Activated CD8-positive, alpha-beta T cell treated with anti-CD3 and anti-CD28 coated beads, Interleukin-2, amount 10 ng/mL, durations not matched to agents 7 days and 5 days (primary cell): Measurements from ENCODE around the gene BDH2. TPM values are rescaled to one million over a fixed set of nuclear protein-coding genes. Genes with fewer than 3 reads are reported as not detected.

Experiments used
- total RNA-seq, 2 experiments: library from RNA; stranded (reverse); gene quantifications; one replicate each; pipeline ENCODE4 v1.2.3, GENCODE V29; 2021

The BDH2 gene
- total RNA-seq, 2 experiments from 2014 or later = 19.5 to 22.7 TPM

Other genes starting within 250 kb of the BDH2 start
- 10 to 100 TPM; 37.7 to 40.0 TPM for gene CISD2, start 230.8 kb downstream of the BDH2 start, total RNA-seq
- 1 to 10 TPM in 1 of 2 experiments, under 1 TPM in 1; 0.83 to 1.3 TPM for gene SLC9B1, start 80.1 kb downstream of the BDH2 start, total RNA-seq
- gene SLC9B2, start 23.1 kb downstream of the BDH2 start, total RNA-seq = 10 to 100 TPM; 19.1 to 21.9 TPM
- 10 to 100 TPM; 69.6 to 71.0 TPM for gene CENPE, start 98.5 kb upstream of the BDH2 start, total RNA-seq